COLO668 (cell line): ENCODE data around the gene ADGRL2.
"Not testable (repeated sequence)": the region's sequence is repeated elsewhere in the genome, so short reads cannot be mapped to it uniquely, and the experiment has no call there.

Source experiments
- DNase-seq: peaks from one replicate; lab custom pipeline; 2025; ENCODE audit not compliant: unreplicated experiment; lab: John Stamatoyannopoulos, UW

ADGRL2 gene

DNA sequence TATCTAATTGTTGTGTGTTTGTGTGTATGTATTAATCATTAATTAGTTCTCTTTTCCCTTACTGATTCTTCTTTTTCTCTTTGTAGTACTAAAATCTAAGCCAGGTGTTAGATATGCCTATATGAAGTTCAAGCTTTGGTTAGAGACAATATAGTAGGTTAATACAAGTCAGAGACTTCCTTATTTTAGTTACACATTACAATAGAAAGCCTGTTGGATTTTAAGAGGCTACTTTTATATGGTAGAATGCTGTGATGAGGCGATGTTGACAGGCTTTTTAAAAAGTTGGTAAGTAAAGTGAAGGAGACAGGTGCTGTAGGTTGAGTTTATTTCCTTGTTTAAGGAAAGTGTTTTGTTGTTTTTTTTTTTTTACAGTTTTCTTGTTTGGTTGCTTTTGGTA is 45.9 kb downstream of the ADGRL2 start:
- no peak for DNase-seq

DNA sequence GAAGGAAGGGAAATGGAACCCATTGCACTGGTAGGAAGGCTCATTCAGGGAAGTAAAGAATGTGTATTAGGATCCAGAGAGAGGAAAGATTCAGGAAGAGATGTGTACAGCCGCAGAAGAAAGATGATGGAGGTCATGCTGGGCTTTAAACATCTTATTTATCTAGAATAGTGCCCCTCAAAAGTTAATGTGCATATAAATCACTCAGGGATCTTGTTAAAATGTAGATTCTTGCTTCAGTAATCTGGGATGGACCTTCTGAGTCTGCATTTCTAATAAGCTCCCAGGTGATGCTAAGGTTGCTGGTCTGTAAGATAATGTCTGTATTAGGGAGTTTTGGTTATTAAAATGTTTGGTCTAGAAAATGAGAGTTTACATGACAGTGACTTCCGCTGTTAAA is 46.3 kb downstream of the ADGRL2 start:
- DNase-seq: no peak

DNA sequence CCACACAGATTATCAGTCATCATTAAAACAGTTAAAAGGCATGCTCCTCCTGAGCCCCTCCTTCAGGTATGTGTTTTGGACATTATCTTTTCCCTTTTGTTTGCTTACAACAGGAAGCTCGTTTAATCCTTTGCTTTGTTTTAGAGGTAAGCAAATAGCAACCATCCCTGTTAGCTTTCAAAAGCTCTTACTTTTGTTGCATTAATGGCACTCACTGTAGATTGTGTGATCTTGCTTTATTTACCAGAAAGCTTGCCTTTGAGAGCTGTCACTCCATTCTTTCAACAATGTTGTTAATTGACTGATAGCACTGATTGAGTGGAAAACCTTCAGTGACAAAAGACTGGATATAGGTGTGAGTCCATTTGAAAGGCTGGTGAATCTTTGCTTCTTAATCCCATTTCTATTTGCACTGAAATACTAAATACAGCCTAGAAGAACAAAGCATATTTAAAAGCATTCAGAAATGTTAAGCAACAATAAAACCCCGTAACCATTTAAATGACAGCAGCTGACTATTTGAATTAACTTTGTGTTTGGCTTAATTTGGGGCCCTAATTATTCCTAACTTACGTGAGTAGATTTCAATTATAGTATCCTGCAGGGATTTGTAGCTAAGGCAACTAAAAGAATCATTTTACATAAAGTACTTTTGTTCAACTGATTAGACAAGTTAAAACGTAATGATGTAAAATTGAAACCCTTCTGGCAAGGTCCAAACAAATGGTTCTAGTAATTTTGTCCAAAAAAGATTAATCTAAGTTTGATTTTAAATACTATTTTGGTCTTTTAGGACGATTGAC is 48.3 kb downstream of the ADGRL2 start:
- no peak for DNase-seq

DNA sequence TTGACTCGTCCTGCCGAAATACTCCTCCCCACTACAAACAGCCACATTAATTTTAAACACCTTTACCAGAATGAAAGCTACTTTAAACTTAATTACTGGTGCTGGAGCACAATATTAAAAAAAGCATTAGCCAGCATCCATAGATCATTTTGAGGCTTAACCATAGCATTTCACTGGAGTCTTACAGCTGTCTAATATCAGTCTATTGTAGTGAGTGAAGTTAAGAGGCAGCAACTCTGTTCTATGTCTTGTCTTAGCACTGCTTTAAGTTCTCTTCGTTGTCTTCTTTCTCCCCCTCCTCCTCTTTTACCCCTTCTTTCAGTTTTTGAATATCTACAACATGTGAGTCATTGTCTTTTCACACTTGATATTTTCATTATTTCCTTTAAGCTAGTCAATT is 49.3 kb downstream of the ADGRL2 start:
- no peak for DNase-seq

DNA sequence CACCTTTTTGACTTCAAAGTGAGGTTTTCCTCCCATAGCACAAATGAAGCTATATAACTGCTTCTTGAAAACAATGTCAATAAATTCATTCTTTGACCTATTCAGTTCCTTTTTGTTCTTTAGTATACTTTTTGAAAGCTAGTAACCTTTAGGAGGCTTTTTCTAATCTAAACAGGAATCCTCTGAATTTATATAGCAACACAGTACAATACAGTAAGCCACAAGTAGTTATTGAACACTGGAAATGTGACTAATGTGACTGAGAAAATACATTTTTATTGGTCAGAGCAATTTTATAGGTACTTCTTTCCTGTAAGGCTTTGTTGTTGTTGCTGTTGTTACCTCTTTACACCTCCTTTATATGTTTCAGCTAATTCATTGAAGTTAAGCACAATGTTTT is 49.8 kb downstream of the ADGRL2 start:
- no peak for DNase-seq

DNA sequence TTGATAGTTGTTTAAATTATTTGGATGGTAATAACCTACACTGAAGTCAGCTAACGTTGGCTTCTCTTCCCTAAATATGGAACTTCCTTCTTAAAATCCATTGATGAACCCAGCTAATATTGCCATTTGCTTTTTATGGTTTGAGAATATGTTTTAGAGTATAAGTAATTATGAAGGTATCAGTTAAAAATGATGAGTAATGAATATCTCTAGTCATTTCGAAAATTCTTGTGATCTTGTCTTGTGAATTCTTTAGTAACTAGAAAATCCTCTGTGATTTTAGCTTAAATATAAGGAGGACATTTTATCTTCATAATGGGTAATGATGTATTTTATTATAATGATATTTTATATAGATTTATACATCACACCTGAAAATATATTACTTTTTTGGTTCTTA is 50.5 kb downstream of the ADGRL2 start:
- no peak for DNase-seq

DNA sequence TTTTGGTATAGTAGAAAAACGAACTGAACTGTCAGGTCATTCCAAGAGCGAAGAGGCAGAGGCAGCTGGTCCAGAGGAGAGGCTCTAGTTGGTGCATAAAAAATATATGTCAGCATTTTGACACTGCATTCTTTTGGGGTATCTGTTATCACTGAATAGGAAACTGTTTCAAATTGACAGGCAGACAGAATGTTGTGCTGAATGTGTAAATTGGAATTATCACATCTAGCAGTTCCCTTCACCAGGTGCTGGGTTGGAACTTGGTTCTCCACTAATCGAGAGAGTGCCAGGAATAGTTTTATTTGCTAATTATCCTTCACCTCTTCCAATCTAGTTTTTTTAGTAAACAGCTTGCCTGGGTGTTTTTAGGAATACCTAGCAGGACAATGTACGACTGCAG is 52.2 kb downstream of the ADGRL2 start:
- DNase-seq: no peak

DNA sequence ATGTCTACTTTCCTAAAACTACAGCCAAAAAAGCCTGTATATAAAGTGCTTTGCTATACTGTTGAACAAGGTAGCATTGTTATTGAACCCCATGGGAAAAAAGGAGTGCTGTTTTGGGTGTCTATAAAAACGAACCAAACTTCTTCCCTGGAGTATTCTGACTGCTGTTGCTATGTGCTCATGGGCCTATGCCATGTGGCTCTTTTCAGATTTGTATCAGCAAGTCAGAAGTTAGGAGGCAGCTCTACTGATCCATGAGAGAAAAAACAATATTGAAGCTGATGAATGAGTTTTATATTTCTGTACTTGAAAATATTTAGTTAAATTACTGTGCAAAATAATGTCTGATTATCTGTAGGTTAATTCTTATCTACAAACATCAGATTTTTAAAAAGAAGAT is 66.5 kb downstream of the ADGRL2 start:
- no peak for DNase-seq

DNA sequence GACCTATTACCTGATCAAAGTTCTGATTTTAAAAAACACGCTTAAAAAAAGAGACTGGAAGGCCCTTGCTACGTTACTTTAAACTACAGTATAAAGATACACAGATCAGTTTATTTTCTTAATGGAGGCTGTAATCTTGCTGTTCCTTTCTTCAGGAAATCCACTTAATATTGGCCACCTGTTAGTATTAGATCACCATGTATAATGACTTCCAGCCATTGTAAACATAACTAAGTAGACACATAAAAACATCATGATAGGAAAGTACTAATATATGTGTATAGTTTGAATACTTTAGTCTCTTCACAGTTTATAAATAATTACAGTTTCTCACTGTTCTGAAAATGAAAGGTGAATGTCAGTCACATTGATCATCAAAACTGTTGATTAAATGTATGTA is 68.6 kb downstream of the ADGRL2 start:
- no peak for DNase-seq

DNA sequence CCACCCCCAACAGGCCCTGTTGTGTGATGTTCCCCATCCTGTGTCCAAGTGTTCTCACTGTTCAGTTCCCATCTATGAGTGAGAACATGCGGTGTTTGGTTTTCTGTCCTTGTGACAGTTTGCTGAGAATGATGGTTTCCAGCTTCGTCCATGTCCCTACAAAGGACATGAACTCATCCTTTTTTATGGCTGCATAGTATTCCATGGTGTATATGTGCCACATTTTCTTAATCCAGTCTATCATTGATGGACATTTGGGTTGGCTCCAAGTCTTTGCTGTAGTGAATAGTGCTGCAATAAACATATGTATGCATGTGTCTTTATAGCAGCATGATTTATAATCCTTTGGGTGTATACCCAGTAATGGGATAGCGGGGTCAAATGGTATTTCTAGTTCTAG is 70.4 kb downstream of the ADGRL2 start:
- not testable (repeated sequence) for DNase-seq

DNA sequence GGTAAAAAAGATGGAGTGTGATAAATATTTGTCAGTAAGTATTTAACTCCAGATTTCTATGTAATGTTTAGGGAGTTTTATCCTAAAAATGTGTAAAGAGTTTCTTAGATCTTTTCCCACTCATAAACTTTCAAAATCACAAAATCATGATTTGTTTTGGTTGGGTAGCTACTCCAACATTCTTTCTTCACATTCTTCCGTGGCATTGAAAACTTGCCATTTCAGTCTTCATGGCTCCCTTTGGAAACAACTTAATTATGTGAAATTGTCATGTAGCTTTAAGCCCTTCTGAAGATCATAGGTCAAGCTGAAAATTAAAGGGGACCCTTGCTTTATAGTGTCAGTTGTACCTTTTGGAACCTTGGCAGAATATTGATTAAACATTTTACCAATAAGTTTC is 73.2 kb downstream of the ADGRL2 start:
- DNase-seq: no peak

DNA sequence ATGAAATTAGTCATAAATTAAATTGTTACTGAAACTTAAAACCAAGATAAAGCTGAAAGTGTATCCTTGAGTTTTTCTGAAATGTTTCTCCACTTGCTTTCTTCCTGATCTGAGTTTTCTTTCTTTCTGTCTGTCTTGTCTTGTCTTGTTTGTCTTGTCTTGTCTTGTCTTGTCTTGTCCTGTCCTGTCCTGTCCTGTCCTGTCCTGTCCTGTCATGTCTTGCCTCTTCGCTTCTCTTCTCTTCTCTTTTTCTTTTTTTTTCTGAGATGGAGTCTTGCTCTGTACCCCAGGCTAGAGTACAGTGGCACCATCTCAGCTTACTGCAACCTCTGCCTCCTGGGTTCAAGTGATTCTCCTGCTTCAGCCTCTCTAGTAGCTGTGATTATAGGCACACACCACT is 73.7 kb downstream of the ADGRL2 start:
- no peak for DNase-seq

DNA sequence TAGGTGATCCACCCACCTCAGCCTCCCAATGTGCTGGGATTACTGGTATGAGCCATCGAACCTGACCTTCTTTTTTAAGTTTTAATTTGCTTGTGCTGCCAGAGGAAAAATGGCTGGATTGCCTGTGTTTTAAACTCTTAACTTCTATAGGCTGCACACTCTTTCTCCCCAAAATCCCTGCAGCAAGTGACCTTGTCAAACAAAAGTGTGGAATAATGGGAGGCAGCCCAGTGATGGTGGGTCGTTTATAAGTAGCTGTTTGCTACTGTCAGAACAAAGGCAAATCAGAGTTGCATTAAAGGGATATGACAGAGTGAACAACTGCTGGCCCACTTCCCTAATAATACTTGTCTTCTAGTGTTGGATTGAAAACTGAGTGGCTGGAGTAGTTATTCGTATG is 74.2 kb downstream of the ADGRL2 start:
- DNase-seq: no peak

DNA sequence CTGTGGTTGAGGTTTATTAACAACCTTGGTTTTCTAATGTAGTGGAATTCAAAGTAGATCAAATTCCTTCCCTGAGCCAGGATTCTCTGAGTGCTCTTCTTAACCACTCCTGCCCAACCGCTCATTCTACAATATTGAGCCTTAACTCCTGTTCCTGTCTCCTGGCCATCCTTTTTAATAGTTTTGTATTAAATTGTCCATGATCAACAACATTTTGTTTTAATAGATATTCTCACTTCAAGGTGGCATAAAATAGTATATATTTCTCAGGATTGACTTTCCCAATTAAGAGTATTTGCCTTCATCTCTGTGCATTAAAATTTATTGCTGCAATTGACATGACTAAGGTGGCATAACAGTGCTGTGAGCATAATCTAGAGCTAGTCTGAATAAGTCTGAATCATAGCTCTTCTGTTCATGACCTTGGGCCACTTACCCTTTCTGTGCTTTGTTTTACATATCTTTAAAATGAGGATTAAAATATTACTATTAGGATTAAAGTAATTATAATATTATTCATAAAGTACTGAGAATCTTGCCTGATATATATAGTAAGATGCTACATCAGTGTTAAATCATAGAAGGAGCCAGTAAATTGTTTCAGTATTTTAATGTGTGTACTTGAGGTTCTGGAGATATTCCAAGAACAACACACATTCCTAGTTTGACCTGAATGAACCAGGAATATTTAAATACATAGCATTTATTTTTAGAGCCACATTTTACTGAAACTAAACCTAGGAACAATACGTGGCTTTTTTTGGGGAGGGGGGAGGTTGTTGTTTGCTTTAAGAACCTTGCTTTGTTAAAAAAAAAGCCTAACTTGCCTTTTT is 76.4 kb downstream of the ADGRL2 start:
- no peak for DNase-seq

DNA sequence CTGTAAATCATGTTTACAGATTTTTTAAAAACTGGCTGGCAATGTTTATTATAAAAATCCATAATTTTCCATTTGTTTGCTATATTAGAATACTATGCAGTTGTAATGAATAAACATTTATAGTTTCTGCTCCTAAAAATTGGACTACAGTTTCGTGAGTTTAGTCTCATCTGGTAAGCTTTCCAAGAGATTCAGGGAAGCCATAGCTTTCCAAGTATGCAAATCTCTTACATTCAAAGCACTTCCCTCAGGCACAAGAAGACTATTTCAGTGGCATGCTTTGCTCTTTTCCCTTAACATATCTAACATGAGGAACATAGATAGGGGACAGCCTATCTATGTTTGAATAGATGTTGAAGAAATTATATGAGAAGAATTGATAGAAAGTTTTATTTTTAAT is 77.2 kb downstream of the ADGRL2 start:
- DNase-seq: no peak

DNA sequence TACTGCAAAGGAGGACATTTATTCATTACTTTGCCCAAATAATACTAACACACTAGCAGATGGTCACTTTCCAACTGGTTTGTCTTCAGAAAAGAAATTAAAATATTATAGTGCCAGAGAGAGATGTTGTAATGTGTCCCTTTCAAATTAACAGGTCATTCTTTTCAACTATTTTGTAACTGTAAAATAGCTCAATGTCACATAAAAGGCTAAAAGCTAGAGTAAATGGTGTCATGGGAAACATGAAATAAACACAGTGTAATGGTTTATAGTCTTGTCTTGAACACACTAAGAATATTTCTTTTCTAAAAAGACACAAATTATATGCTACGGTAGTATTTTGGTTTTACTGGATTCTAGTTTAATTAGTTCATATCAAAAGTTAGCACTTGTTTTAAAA is 77.8 kb downstream of the ADGRL2 start:
- DNase-seq: no peak

DNA sequence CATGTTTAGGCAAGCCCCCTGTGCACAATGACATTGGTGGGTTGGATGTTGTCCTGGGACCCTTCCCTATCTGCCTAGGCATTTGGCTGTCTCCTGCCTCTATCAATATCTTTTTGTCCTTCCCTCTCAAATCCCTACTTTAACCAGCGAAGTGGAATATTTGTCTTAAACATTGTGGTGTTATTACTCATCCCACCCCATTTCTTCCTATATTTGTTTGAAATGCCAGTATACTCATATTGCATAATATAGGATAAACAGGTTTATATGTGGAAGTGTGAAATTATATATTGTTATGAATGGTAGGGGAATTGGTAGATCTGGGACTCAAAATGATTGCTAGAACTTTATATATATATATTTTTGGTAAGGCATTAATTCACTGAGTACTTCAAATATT is 80.0 kb downstream of the ADGRL2 start:
- no peak for DNase-seq

DNA sequence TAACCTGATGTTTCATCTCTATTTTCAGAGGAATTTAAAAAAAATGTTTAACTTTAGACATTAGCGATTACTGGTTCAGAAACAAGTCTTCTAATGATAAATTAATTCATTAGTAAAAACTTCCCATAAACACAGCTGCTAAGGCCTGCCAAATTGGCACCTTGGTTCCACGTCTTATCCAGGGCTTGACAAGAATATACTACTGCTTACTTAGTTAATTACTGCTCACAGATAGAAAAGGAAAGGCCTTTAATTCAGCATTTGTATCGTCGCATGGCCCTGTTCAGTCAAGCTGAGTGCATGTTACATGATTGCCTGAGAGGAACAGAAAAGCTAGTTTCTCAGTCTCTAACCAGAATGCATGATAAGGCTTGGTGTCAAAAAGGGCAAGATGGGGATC is 84.6 kb downstream of the ADGRL2 start:
- no peak for DNase-seq

DNA sequence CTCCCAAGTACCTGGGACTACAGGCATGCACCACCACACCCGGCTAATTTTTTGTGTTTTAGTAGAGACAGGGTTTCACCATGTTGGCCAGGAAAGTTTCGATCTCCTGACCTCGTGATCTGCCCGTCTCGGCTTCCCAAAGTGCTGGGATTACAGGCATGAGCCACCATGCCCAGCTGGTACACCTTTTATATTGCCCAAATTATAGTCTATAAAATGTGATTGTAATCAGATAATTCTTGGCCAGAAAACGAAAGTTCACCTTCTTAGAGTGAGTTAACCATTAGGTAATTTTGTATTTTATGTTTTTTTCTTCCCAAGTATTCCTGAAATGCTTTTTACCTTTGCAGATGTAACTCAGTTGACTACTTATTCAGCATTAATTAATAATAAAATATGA is 85.6 kb downstream of the ADGRL2 start:
- DNase-seq: not testable (repeated sequence)

DNA sequence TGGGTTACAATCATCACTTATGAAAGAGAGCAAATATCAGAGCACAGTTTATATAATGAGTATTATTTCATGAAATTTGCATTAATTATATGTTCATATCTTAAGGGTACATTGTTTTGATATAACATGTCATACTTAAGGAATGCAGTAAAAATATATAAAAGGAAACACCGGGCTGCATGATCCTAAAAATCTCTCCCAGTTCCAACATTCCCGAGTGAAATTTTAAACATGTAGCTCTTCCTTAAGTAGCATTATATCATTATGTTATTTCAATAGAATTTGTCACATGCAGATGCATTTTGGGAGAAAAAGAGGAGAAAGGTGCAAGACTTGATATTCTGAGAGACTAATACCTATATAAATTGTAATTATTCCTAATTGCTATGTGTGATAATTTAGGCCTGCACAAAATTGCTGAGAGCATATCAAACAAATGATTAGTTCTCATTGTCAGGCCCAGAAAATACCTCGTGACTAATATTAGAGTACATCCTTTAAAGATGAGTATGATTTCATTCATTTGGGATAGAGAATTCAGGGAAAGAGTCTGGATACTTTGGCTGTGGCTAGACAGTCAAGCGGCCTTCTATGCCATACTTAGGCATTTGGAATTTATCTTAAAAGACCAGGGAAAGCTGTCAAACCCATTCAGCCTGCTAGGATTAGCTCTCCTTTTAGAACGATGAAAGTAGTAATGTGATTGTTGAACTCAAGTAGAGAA is 86.8 kb downstream of the ADGRL2 start:
- no peak for DNase-seq

DNA sequence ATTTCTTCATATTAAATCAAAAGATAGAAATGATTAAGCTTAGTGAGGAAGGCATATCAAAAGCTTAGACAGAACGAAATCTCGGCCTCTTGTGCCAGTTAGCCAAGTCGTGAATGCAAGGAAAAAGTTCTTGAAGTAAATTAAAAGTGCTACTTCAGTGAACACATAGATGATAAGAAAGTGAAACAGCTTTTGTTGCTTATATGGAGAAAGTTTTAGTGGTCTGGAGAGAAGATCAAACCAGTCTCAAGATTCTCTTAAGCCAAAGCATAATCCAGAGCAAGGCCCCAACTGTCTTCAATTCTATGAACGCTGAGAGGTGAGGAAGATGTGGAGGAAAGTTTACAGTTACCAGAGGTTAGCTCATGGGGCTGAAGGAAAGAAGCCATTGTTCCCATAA is 88.4 kb downstream of the ADGRL2 start:
- no peak for DNase-seq

DNA sequence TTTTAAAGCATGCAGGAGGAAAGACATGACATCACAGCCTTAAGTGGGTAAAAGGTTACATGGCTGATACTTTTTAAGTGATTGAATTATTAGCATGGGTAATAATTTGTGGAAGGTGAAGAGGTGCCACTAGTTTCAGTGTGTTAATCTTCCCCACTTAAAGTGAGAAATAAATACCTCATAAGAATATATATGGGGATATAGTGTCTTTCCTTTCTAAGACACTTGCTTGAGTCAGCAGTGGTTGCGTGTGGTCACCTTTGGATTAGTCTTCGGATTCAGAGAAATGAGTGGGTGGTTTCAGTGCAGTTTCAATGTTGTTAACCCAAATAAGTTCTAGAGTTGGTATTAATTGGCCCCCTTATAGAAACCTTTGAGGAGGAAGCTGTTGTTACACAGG is 94.1 kb downstream of the ADGRL2 start:
- no peak for DNase-seq
